ENCODE measurements around the gene APC2. TPM values are rescaled to one million over a fixed set of nuclear protein-coding genes. Genes with fewer than 3 reads are reported as not detected.

APC2 gene
- total and polyA plus RNA-seq, 4 donors, result under 0.01 to 0.06 (median 0.03) TPM

DNA sequence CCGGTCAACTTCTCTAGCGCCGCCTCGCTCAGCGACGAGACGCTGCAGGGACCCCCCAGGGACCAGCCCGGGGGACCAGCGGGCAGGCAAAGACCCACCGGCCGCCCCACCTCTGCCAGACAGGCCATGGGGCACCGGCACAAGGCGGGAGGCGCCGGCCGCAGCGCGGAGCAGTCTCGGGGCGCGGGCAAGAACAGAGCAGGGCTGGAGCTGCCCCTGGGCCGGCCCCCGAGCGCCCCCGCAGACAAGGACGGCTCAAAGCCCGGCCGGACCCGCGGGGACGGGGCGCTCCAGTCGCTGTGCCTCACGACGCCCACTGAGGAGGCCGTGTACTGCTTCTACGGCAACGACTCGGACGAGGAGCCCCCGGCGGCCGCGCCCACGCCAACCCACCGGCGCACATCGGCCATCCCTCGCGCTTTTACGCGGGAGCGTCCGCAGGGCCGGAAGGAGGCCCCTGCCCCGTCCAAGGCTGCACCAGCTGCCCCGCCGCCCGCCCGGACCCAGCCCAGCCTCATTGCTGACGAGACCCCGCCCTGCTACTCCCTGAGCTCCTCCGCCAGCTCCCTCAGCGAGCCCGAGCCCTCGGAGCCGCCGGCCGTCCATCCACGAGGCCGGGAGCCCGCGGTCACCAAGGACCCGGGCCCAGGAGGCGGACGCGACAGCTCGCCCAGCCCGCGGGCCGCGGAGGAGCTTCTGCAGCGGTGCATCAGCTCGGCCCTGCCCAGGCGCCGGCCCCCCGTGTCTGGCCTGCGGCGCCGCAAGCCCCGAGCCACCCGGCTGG lies 17.8 kb downstream of the APC2 start:
- Histone ChIP-seq H3K27ac (ENCODE audit: low read depth in 1 of 2, low read length in 2 of 2) (no peak overlapping the region), H3K36me3 (ENCODE audit: control insufficient read depth in 4 of 4, insufficient read depth in 3 of 4, low read depth in 1 of 4, low read length in 3 of 4) (no peaks in the 10 kb centered on the region), H3K4me1 (ENCODE audit: control insufficient read depth in 4 of 4, insufficient read depth in 4 of 4, low read length in 3 of 4) (peaks cover 30 to 66% (median 44%) of the 10 kb centered on the region in 4 donors), H3K27me3 (ENCODE audit: control insufficient read depth in 4 of 4, insufficient read depth in 4 of 4, low read length in 3 of 4) (peaks cover 0 to 11% (median 7%) of the 10 kb centered on the region in 4 donors), H3K9me3 (ENCODE audit: control insufficient read depth in 4 of 4, low read length in 3 of 4) (no peaks in the 10 kb centered on the region), H3K4me3 (ENCODE audit: low read depth in 1 of 3, low read length in 3 of 3) (no peak overlapping the region), H3K9ac (ENCODE audit: low read depth in 1 of 2, low read length in 2 of 2) (no peak overlapping the region)
- TF ChIP-seq, protein P1, sequence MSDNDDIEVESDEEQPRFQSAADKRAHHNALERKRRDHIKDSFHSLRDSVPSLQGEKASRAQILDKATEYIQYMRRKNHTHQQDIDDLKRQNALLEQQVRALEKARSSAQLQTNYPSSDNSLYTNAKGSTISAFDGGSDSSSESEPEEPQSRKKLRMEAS (IDR thresholded peaks at IDR 0.05), result no peak
- TF ChIP-seq RXRA (IDR thresholded peaks at IDR 0.05) (no peak), JUND (IDR thresholded peaks at IDR 0.05) (no peak), TAF1 (conservative IDR thresholded peaks at IDR 0.05) (no peak), HNF4A (conservative IDR thresholded peaks at IDR 0.05) (no peak), CTCF (IDR thresholded peaks at IDR 0.05; ENCODE audit: low read depth, low read length, missing input control) (no peak), REST (IDR thresholded peaks at IDR 0.05) (no peak), EGR1 (IDR thresholded peaks at IDR 0.05; ENCODE audit: low read depth in 2 of 2) (no peak), GABPA (IDR thresholded peaks at IDR 0.05 in 1 of 2, conservative IDR thresholded peaks at IDR 0.05 in 1 of 2) (no peak), NR2F2 (IDR thresholded peaks at IDR 0.05) (no peak), YY1 (IDR thresholded peaks at IDR 0.05) (no peak), FOXA2 (IDR thresholded peaks at IDR 0.05) (no peak)
- TF ChIP-seq, protein P2, sequence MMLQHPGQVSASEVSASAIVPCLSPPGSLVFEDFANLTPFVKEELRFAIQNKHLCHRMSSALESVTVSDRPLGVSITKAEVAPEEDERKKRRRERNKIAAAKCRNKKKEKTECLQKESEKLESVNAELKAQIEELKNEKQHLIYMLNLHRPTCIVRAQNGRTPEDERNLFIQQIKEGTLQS (IDR thresholded peaks at IDR 0.05), result no peak
- 7% methylated on average over 92 of the region's 92 CpGs for WGBS
- DNase-seq (ENCODE audit: low spot score), result no peak

GRCh38 chr19:1468274-1468820 lies 18.4 kb downstream of the APC2 start:
- Histone ChIP-seq H3K36me3 (ENCODE audit: control insufficient read depth in 4 of 4, insufficient read depth in 3 of 4, low read depth in 1 of 4, low read length in 3 of 4) (no peaks in the 10 kb centered on the region), H3K9me3 (ENCODE audit: control insufficient read depth in 4 of 4, low read length in 3 of 4) (no peaks in the 10 kb centered on the region), H3K4me1 (ENCODE audit: control insufficient read depth in 4 of 4, insufficient read depth in 4 of 4, low read length in 3 of 4) (peaks cover 30 to 69% (median 44%) of the 10 kb centered on the region in 4 donors), H3K9ac (ENCODE audit: low read depth in 1 of 2, low read length in 2 of 2) (no peak overlapping the region), H3K27me3 (ENCODE audit: control insufficient read depth in 4 of 4, insufficient read depth in 4 of 4, low read length in 3 of 4) (peaks cover 0 to 11% (median 7%) of the 10 kb centered on the region in 4 donors), H3K27ac (ENCODE audit: low read depth in 1 of 2, low read length in 2 of 2) (no peak overlapping the region), H3K4me3 (ENCODE audit: low read depth in 1 of 3, low read length in 3 of 3) (peak overlapping the region in 1 of 3 donors; percentile 50)
- no peak for DNase-seq (ENCODE audit: low spot score)
- 12% methylated on average over 49 of the region's 49 CpGs for WGBS
- TF ChIP-seq NR2F2 (IDR thresholded peaks at IDR 0.05) (no peak), HNF4G (IDR thresholded peaks at IDR 0.05) (no peak), YY1 (IDR thresholded peaks at IDR 0.05) (no peak), JUND (IDR thresholded peaks at IDR 0.05) (no peak), SP1 (IDR thresholded peaks at IDR 0.05) (no peak), EGR1 (IDR thresholded peaks at IDR 0.05; ENCODE audit: low read depth in 2 of 2) (no peak), TAF1 (conservative IDR thresholded peaks at IDR 0.05) (no peak), GABPA (IDR thresholded peaks at IDR 0.05 in 1 of 2, conservative IDR thresholded peaks at IDR 0.05 in 1 of 2) (no peak), CTCF (IDR thresholded peaks at IDR 0.05; ENCODE audit: low read depth, low read length, missing input control) (no peak), FOXA1 (IDR thresholded peaks at IDR 0.05) (no peak), RXRA (IDR thresholded peaks at IDR 0.05) (no peak), HNF4A (conservative IDR thresholded peaks at IDR 0.05) (no peak), FOXA2 (IDR thresholded peaks at IDR 0.05) (no peak), RAD21 (IDR thresholded peaks at IDR 0.05) (no peak)
- TF ChIP-seq, protein P1 (IDR thresholded peaks at IDR 0.05), result no peak
- TF ChIP-seq, protein P3, sequence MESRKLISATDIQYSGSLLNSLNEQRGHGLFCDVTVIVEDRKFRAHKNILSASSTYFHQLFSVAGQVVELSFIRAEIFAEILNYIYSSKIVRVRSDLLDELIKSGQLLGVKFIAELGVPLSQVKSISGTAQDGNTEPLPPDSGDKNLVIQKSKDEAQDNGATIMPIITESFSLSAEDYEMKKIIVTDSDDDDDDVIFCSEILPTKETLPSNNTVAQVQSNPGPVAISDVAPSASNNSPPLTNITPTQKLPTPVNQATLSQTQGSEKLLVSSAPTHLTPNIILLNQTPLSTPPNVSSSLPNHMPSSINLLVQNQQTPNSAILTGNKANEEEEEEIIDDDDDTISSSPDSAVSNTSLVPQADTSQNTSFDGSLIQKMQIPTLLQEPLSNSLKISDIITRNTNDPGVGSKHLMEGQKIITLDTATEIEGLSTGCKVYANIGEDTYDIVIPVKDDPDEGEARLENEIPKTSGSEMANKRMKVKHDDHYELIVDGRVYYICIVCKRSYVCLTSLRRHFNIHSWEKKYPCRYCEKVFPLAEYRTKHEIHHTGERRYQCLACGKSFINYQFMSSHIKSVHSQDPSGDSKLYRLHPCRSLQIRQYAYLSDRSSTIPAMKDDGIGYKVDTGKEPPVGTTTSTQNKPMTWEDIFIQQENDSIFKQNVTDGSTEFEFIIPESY (IDR thresholded peaks at IDR 0.05), result no peak
- TF ChIP-seq, protein P2 (IDR thresholded peaks at IDR 0.05), result no peak
